Measurements from ENCODE around the gene RNF145.
A peak's percentile ranks its signal among the peaks of the same experiment; 100 is the strongest.

The RNF145 gene

GRCh38 chr5:159210846-159211245 lies 1.5 kb upstream of the RNF145 start:
- DNase-seq (ENCODE audit: low spot score): no peak
- Histone ChIP-seq H3K27ac (no peak overlapping the region), H3K4me3 (no peak overlapping the region)
- TF ChIP-seq CTCF (IDR thresholded peaks at IDR 0.05): no peak

- Histone ChIP-seq H3K27ac (no peak overlapping the region), H3K4me3 (peak overlapping the region; percentile 95)
- no peak for DNase-seq (ENCODE audit: low spot score)
- TF ChIP-seq CTCF (IDR thresholded peaks at IDR 0.05): no peak
Measured at GRCh38 chr5:159210210-159210661, 883 bp upstream of the RNF145 start.

- Histone ChIP-seq H3K4me3 (peak overlapping the region; percentile 95), H3K27ac (peak overlapping the region; percentile 79 to 95)
- no peak for TF ChIP-seq CTCF (IDR thresholded peaks at IDR 0.05)
- DNase-seq (ENCODE audit: low spot score): peak; percentile 74
Measured at GRCh38 chr5:159208514-159209437, 577 bp downstream of the RNF145 start.

- no peak for TF ChIP-seq CTCF (IDR thresholded peaks at IDR 0.05)
- Histone ChIP-seq H3K27ac (peak overlapping the region; percentile 79 to 95), H3K4me3 (peak overlapping the region; percentile 95)
- peak; percentile 88 for DNase-seq (ENCODE audit: low spot score)
Measured at GRCh38 chr5:159207686-159208513, 1.5 kb downstream of the RNF145 start.

GRCh38 chr5:159207222-159207685 lies 2.1 kb downstream of the RNF145 start:
- DNase-seq (ENCODE audit: low spot score): no peak
- H3K27ac ChIP-seq: peak overlapping the region; percentile 79 to 95
- H3K4me3 ChIP-seq: peak overlapping the region; percentile 95
- TF ChIP-seq CTCF (IDR thresholded peaks at IDR 0.05): no peak

GRCh38 chr5:159206818-159207217 lies 2.5 kb downstream of the RNF145 start:
- DNase-seq (ENCODE audit: low spot score): no peak
- TF ChIP-seq CTCF (IDR thresholded peaks at IDR 0.05): no peak
- Histone ChIP-seq H3K27ac (peak overlapping the region; percentile 79 to 95), H3K4me3 (peak overlapping the region; percentile 95)

Data from coronary artery (tissue), 2 donors.